Stimulated activated CD4-positive, alpha-beta T cell treated with anti-CD3 and anti-CD28 coated beads, Interleukin-4, amount 100 ng/mL, for 1 hour (primary cell): Measurements from ENCODE around the gene RPL7A.
"Not testable (repeated sequence)": the region's sequence is repeated elsewhere in the genome, so short reads cannot be mapped to it uniquely, and the experiment has no call there.

Source experiments
- DNase-seq: peaks from one replicate; pipeline ENCODE4 v3.0.0-alpha.2; 2020

Gene RPL7A

DNA sequence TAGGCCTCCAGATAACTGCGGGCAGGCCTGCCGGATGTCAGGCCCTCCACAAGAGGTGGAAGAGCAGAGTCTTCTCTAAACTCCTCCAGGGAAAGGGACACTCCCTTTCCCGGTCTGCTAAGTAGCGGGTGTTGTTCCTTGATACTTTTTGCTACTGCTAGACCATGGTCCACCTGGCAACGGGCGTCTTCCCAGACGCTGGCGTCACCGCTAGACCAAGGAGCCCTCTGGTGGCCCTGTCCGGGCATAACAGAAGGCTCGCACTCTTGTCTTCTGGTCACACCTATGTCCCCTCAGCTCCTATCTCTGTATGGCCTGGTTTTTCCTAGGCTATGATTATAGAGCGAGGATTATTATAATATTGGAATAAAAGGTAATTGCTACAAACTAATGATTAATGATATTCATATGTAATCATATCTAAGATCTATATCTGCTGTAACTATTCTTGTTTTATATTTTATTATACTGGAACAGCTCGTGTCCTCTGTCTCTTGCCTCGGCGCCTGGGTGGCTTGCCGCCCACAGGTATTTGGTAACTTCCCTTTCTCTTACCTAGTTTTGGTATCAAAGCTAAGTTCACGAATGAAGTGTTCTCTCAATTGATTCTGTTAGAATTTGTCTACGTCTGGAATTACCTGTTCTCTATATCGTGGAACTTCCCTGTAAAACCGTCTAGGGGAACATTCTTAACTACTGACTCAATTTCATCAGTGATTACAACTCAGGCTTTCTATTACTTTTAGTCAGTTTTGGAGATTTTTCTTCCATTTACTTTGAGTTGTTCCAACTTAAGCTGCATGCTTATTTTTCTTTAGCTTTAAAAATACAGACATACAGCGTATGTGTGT, 18.5 kb upstream of the RPL7A start:
- DNase-seq, result not testable (repeated sequence)

DNA sequence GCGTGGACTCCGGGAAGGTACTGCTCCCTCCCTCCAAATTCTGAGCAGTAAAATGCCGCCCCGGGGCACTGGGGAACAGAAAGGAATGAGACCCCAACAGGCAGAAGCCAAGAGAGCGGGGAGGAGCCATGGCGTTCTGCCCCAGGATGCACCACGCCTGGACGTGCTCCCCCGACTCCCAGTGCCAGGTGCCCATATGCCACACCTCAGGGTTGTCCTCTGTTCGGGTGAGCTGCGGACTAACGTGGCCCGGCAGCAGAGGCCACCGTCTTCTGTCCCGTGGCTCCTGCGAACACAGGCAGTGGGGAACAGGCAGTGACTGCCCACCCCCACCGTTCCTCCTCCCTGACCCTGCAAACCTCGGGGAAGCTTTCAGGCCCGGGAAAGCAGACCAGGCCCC, 16.8 kb upstream of the RPL7A start:
- DNase-seq, result no peak

DNA sequence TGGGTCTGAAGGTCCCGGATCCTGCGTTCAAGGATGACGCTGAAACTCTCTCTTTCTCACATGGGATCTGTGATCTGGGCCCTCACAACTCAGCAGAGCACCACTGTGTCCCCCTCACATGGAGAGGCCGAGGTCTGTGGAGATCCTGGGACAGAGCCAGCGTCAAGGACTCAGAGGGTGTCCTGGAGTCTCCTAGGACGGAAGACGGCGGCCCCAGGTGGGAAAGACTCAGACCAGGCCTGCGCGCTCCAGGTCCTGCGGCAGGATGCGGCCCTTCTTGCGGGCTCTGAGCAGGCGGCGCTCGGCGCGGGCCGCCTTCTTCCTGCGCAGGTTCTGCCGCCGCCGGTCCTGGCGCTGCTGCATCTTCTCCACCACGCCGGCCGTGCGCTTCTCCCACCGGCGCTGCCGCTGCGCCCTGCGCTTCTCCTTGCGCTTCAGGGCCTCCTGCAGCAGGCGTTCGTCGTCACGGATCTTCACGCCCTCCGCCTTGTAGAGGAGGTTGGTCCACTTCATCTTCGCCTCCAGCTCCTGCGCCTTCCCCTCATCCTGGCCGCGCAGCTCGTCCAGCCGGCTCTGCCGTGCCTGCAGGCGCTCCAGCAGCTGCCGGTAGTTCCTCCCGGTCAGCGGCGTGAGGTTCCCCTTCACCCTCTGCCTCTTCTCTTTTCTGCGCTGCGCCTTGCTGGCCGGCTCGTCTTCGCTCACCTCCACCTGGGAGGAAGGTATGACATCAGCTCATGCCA, 16.2 kb upstream of the RPL7A start:
- no peak for DNase-seq

DNA sequence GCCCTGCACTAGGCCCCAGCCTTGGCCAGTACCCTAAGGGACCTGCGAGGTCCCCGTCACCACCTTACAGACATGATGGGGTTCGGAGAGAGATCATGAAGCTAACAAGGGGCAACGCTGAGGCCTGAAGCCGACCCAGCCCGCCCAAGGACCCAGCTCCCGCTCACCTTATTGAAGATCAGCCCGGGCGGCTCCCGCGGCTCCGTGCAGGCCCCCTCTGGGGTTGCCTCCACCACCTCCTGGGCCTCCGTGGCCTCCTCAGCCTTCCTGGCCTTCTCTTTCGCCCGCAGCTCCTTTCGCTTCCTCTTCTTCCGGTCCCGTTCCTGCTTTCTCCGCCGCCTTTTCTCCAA, 15.7 kb upstream of the RPL7A start:
- DNase-seq, result no peak

DNA sequence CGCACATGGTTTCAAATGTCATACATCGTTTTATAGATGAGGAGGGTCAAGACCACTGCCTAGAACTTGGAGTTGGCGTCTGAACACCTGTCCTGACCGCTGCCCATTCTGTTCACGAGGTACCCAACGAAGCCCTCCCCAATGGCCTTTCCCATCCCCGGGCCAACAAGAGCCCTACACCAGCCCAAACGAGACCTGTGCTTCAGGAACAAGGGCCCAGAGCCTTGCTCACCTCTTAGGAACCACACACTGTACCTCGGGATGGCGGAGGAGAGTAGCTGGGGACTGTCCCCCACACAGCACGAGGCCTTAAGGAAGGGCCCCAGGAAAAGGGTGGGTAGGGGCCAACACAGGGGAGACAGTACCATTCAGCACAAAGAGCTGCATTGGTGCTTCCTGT, 15.0 kb upstream of the RPL7A start:
- no peak for DNase-seq

DNA sequence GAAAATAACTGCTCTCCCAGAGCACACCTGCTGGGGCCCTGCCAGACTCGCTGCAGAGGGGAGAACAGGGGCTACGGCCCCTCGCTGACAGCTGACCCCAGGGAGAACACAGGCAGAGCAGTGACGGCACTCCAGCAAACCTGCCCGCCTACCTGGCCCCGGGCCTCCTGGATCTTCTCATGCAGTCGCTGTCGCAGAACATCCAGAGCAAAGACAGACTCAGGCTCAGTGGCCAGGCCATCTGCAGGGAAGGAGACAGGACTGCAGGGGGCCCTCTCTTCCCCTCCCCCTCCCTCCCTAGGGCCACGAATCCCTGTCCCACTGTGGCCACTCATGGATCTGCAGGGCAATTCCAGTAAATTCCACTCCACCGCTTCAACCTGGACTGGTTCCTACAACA, 14.5 kb upstream of the RPL7A start:
- DNase-seq, result no peak

DNA sequence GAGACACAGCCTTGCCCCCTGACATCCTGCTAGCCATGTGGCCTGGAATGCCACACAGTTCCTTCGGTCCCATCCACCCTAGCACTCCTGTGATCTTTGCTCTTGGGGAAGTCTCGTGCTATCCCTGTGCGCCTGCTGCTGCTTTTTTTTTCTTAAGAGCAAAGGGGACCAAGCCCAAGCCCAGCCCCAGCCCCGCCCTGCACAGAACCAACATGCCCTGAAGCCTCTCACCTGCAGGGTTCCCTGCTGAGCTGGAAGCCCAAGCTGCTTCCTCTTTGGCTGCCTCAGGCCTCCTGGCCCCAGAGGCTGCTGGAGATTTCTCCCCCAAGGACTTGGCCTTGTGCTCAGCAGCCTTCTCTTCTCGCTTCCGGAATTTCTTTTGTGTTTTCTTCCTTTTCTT, 13.9 kb upstream of the RPL7A start:
- no peak for DNase-seq

DNA sequence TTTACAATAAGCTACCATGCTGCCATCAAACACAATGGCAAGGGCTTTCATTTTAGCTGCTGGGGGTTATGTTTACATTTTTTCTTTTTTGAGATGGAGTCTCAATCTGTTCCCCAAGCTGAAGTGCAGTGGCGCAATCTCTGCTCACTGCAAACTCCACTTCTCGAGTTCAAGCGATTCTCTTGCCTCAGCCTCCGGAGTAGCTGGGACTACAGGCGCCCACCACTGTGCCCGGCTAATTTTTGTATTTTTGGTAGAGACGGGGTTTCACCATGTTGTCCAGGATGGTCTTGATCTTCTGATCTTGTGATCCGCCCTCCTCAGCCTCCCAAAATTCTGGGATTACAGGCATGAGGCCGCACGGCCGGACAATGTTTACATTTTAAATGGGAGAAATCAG, 13.1 kb upstream of the RPL7A start:
- not testable (repeated sequence) for DNase-seq

DNA sequence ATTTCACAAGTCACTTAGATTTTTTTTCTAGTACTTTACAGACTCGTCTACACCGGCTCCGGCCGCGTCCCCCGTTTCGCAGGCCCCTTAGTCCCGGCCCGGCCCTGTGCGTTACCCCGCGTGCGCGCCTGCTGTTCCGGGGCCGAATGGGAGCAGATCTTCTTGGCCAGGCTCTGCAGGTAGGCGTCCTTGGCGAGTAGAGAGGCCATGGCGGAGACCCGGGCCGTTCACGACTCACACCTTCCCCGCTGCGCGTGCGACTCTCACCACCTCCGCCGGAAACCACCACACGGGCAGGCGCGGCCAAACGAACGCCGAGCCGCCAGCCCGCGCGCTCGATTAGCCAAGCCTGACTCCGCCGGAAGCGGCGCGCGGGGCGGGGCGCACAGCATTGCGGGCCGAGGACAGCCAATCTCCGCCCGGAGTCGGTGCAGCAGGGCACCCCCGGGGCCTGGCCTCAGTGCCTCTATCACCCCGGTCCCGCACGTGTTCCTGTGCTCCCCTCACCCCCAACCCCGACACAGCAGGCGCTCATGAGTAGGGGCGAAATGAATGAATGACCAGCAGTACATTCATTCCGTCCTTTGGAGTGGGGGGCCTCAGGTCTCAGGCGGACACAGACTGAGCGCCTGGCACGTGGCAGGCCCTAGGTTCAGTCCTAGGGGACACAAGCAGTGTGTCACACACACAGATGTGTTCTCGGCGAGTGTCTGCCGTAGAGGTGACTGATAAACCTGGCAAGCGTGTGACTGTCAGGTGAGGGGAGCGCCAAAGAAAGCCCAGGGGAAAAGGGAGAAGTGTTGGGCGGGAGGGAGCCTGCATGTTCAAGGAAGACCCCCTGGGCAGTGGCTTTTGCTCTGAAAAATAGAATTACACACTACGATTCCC, 11.8 kb upstream of the RPL7A start, which contains the start of gene SURF6:
TSS of gene SURF6 (minus strand) at position 265 of the 888 bp plus-strand sequence. CDS start at position 209, 56 bp downstream.
- peak; percentile 96 for DNase-seq

DNA sequence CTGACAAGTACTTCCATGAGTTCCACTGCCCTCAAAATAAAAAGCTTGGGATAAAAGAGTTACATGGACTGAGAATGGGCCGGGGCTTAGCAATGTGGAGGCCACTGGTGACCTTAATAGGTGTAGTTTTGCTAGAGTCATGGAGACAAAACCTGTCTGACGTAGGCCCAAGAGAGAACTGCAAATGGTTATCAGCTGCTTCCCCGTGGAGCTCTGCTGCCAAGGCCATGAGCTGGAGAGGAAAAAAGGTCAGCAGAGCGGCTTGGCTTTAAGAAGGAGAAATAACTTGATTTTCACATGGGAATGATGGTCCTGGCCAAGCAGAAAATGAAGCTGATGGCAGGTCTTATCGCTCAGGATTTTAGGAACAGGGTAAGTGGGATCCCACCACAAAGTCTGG, 8.4 kb upstream of the RPL7A start:
- DNase-seq, result no peak

DNA sequence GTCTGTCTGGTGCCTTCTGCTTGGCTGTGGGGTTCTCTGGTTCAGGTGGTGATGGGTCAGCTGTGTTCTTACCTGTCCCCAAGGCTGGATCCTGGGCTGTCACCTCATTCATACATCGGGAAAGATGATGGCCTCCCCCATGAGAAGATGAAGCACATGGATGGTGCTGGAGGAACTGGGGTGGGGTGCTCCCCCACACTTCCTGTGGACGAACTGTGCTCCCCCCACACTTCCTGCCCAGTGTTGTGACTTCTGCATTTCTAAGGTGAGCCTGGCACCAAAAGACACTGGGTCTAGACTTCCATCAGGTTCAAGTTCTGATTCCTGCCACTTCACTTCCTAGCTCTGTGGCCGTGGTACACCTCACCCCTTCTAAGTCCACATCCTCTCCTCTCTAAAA, 7.8 kb upstream of the RPL7A start:
- no peak for DNase-seq

DNA sequence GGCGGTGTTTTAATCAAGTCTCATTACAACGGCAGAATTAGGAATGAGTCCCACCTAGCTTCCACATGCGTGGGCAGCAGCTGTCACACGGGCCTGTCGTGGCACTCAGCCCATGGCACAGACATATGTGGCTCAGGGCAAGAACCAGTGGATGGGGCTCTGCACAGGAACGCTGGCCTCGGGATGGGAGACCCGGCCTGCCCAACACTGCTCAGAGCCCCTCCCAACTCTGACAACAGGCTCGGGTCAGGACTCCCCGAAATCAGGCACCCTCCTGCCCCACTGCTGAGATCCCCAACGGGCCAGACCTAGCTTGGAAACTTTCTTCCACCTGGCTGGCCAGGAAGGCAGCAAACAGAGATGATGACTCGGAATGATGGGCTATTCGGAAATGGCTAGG, 7.1 kb upstream of the RPL7A start:
- no peak for DNase-seq

DNA sequence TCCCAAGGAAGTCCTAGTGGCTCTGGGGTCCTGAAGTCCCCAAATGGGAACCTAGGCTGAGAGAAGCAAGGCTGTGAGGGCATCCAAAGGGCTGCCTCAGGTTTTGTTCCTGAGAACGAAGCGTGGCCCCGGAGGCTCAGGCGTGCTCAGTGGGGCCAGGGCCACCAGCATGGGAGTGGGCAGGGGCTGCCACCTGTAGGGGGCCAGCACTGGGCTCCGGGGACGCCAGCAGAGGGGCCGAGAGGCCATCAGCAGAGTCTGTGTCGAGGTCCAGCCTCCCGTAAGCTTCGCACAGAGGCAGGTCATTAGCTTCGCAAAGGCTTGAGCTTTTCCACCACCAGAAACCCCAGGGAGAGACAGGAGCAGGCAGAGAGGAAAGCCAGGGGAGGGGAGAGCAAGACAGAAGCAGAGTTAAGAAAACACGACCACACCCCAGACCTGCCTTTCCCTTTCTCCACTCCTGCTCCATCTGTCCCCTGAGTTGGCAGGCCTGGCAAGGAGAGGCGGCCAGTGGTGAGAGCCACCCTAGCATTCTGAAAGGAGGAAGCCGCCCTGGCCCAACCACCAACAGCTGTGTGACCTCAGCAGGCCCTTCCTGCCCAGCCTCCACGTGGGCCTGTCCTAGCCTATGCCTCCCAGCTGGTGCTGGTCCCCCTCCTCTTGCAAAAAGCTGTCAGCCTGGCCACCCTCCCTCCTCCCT, 6.5 kb upstream of the RPL7A start:
- DNase-seq, result no peak

DNA sequence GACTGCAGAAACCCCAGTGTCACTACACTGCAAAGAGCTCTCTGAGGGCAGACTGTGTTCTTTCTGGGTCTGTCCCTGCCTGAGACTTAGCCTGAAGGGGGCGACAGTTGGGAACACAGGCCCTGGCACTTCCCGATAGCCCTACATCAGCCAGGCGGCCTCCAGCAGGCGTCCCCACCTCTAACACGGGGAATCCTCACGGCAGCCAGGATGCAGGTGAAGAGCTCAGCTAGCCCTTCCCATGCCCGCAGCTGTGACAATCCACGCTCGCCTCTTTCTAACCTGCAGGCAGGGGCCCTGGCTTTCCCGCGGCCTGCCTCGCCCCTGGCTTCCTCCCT, 6.0 kb upstream of the RPL7A start:
- DNase-seq, result no peak

DNA sequence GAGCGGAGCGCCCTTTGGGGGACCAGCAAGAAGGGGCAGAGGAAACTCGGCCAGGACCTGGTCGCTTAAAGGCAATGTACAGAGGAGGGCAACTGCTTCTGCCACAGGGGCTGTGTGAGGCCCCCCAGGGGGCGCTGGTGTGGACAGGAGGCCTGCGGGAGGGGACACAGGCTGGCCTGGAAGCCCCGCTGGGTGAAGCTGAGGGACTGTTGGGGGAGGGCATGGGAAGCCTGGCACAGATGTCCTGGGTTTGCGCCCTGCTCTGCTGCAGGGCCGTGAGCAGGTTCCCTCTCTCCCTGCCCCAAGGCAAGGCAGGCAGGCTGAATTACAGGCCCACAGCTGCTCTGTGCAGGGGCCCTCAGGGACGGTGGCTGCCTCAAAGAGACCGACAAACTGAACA, 5.4 kb upstream of the RPL7A start:
- DNase-seq, result no peak

DNA sequence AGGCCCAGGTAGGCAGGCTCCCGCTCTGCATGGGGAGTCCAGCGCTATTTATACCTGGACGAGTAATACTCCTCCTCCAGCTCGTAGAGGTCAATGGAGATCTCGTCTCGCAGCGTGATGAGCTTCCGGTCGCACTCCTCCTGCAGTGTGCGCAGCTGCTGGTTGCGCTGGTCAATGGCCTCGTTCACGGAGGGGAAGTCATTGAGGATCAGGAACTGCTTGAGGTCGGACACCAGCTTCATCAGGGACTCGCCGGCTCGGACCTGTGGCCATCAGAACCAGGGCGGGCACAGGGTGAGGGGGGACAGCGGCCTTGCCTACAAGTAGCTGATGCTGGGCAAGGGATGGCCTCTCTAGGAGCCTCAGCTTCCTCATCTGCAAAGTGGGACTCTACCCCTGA, 3.9 kb upstream of the RPL7A start:
- DNase-seq, result no peak

DNA sequence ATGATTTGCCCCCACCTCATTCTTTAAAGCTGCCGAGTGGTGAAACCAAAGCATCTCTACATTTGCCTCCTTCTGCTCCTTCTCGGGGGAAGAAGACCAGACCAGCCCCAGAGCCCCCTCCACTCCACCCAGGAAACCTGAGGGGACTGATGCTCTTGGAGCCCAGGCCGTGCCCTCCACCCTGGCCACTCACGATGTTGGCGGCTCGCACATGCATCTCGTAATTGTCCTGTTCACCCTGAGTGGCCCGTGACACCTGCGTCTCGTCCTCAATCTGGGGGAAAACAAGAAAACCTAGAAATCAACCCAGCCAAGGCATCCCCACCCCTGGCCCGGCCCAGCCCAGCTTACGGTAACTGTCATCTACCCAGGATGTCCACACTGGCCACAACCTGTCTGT, 3.0 kb upstream of the RPL7A start:
- DNase-seq, result no peak

DNA sequence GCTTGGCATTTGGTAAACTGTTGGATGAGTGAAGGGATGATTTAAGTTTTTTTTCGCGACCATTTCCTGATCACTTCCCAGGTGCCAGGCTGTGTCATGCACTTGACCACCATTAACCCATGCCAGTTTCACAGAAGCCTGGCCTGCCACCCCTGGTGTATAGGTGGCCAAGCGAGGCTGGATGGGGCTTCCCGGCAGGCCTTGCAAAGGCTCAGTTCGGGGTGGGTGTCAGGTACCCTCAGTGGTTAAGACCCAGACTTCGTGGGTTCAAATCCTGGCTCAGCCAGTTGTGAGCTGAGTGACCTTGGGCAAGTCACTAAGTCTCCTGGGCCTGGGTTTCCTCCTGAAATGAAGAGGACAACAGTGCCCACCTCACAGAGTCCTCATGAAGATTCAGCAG, 2.4 kb upstream of the RPL7A start:
- DNase-seq, result no peak

DNA sequence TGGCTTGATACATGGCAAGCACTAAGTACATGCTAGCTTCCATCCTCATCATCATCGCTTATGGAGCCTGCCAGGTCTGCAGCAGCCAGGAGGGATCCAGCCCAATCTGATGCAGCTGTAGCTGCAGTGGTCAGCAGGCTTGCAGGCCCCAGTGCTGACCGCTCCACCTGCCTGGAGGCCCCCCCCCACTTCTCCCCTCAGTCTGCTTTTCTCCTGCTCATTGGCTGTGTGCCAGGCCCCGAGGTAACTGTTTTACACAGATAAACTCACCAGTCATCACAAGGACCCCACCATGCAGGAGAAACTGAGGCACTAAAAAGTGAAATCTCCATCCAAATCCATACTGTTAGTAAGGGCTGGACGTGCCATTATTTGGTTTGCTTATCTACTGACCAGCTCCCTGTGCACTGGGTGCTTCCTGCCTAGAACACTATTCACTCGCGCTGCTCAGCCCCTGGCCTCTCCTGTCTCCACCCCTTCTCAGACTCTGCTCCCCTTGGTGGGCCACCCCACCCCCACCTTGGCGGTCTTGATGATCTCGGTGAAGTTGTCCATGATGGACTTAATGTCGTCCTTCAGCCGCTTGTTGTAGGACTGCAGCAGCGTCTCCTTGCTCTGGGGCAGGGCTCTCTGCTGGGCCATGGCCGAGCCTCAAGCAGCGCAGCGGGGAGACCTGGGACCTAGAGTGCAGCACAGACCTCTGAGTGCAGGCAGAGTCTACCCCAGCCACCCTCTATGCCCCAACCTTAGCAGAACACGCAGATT, 1.8 kb upstream of the RPL7A start:
- no peak for DNase-seq

DNA sequence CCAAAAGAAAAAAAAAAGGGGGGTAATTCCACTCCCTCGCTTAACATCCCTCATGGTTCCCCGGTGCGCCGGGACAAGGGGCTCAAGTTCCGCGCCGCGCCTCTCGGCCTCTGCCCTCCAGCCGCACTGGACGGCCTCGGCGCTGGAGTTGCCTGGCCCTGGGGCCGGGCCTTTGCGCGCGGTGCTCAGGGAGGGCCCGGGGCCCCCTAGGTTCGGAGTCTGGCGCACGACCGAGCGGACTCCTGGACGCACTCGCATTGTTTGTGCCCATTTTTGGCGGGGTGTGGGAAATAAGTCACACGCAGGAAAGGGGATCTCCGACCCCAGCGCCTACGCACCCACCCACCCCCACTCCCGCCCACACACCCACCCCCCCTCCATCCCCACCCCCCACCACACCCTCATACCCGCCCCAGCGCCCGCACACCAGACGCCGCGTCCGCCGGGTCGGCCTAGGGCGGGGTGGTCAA, 468 bp upstream of the RPL7A start:
- no peak for DNase-seq

DNA sequence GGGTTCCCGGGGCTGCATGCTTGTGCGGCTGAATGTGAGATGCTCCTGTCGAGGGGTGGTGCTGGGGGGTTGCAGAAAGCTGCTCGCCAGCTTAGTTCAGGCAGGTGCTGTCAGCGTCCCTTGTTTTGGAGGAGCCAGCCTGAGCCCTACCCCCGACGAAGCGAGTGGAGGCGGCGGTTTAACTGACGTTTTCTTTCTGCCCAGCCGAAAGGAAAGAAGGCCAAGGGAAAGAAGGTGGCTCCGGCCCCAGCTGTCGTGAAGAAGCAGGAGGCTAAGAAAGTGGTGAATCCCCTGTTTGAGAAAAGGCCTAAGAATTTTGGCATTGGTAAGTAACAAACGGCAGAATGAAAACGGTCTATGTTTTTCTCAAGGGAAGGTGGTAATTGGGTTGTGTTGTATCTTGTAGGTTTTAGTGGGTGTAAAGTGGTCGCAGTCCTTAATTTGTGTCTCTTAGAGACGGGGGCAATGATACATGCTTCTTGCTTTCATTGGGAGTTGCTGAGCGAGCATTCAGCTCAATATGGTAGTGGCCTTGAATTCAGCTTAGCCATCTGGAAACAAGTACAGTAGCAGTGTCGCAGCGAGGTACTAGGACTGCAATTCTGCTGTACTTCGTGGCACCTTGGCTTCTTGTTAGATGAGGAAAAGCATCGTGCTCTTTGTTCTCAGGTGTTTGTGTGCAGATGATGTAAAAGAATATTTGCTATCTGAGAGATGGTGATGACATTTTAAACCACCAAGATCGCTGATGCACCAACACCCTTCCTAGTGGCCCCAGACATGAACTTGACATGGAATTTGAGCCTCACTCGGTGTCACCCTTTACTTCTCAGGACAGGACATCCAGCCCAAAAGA, 928 bp downstream of the RPL7A start:
- no peak for DNase-seq
